K562 (cell line): Measurements from ENCODE around the gene DRGX. TPM values are rescaled to one million over a fixed set of nuclear protein-coding genes. Genes with fewer than 3 reads are reported as not detected.

Experiments used
- ATAC-seq: fragments of 200-7000 bp; cut with Tn5 transposase; 3 replicates; pipeline ENCODE4 v1.9.1; 2020; ENCODE audit warnings: moderate library complexity
- BruUV-seq: library from RNA; stranded (reverse); fragments of 400-500 nt; replicated peaks from 2 replicates; lab custom pipeline; 2021; lab: Mats Ljungman, UMichigan
- CTCF ChIA-PET: fragments of 300-600 bp; formaldehyde crosslinking; extraction: SDS; loops from one replicate; lab custom pipeline; 2021; ENCODE audit warnings: low intra/inter-chr PET ratio; lab: Yijun Ruan, JAX
- POLR2A ChIA-PET: fragments of 300-600, 350-650 bp; sonication (Branson Sonifier 250); formaldehyde crosslinking; extraction: SDS; loops from one replicate; lab custom pipeline; 2021; ENCODE audit warnings: antibody characterized with exemption, inconsistent platforms; lab: Yijun Ruan, JAX
- DNase-seq, 4 experiments: peaks; one replicate each; pipeline versions ENCODE4 v3.0.0 to v3.0.0-alpha.2; 2011 to 2018; ENCODE audit warnings: low spot score in 3 of 4, mixed read lengths in 3 of 4; ENCODE audit errors: extremely low read depth in 1 of 4
- FAIRE-seq: peaks from 2 replicates; lab custom pipeline; 2011; peaks lifted over from hg19 to GRCh38; lab: Jason Lieb, UNC
- H2AFZ ChIP-seq: 2 replicates; pipeline ENCODE4 v1.6.0; 2011; ENCODE audit warnings: low read depth, low read length, control low read depth, inconsistent platforms
- H3K27ac ChIP-seq: fragments of 200-600 bp; 3 replicates; pipeline ENCODE4 v1.8.0; 2011; ENCODE audit warnings: low read depth, mild to moderate bottlenecking, control low read depth, inconsistent platforms, low read length, moderate library complexity, mixed read lengths; ENCODE audit errors: extremely low read depth
- H3K27me3 ChIP-seq, 2 experiments: fragments of 300-600 bp in 1 of 2; 2 replicates in 1 of 2; 3 replicates in 1 of 2; pipeline versions ENCODE4 v1.6.0 to v1.8.0; 2011; ENCODE audit warnings: inconsistent platforms in 2 of 2, low read length in 2 of 2, mild to moderate bottlenecking in 1 of 2, mixed read lengths in 1 of 2, moderate library complexity in 1 of 2; ENCODE audit not compliant: control insufficient read depth in 2 of 2, insufficient read depth in 2 of 2
- H3K36me3 ChIP-seq: fragments of 300-600 bp; 3 replicates; pipeline ENCODE4 v1.8.0; 2011; ENCODE audit warnings: mild to moderate bottlenecking, low read length, inconsistent platforms; ENCODE audit not compliant: control insufficient read depth, insufficient read depth
- H3K4me1 ChIP-seq, 2 experiments: fragments of 200-600 bp in 1 of 2; replicated peaks in 1 of 2; 2 replicates in 1 of 2; 3 replicates in 1 of 2; pipeline versions ENCODE4 v1.5.1 to v1.8.0; 2011; ENCODE audit warnings: inconsistent platforms in 2 of 2, low read length in 2 of 2, mild to moderate bottlenecking in 1 of 2, mixed read lengths in 1 of 2, moderate library complexity in 1 of 2; ENCODE audit not compliant: control insufficient read depth in 2 of 2, insufficient read depth in 2 of 2
- H3K4me2 ChIP-seq: 2 replicates; pipeline ENCODE4 v1.6.1; 2011; ENCODE audit warnings: low read length, control low read depth, inconsistent platforms, mixed read lengths; ENCODE audit not compliant: insufficient read depth
- H3K4me3 ChIP-seq: fragments of 200-600 bp; sonication (generic), shearing (Covaris generic); 2 replicates; pipeline ENCODE4 v1.5.1; 2016; ENCODE audit warnings: control low read depth, inconsistent platforms
- H3K79me2 ChIP-seq: fragments of 200-600 bp; 3 replicates; pipeline ENCODE4 v1.8.0; 2011; ENCODE audit warnings: low read length, inconsistent platforms; ENCODE audit not compliant: control insufficient read depth, insufficient read depth
- H3K9ac ChIP-seq, 2 experiments: 2 replicates each; pipeline versions ENCODE4 v1.6.0 to v1.6.1; 2011; ENCODE audit warnings: low read depth in 2 of 2, low read length in 2 of 2, control low read depth in 1 of 2, inconsistent platforms in 1 of 2, mild to moderate bottlenecking in 1 of 2, mixed read lengths in 1 of 2; ENCODE audit not compliant: insufficient read depth in 1 of 2
- H3K9me1 ChIP-seq: one replicate; pipeline ENCODE4 v1.6.0; 2011; ENCODE audit warnings: inconsistent platforms, mild to moderate bottlenecking, low read length, moderate library complexity; ENCODE audit not compliant: control insufficient read depth, insufficient read depth
- H3K9me3 ChIP-seq: replicated peaks from 2 replicates; pipeline ENCODE4 v1.5.1; 2011; ENCODE audit warnings: low read depth, low read length, inconsistent platforms; ENCODE audit not compliant: control insufficient read depth, insufficient read depth
- H4K20me1 ChIP-seq: replicated peaks from 2 replicates; pipeline ENCODE4 v1.6.1; 2011; ENCODE audit warnings: low read length, inconsistent platforms, mixed read lengths; ENCODE audit not compliant: control insufficient read depth, insufficient read depth
- CBX1 ChIP-seq: sonication (generic); IDR thresholded peaks from 2 replicates; pipeline ENCODE4 v1.6.1; 2016; ENCODE audit warnings: antibody characterized with exemption, low read depth, mild to moderate bottlenecking
- ERF ChIP-seq: fragments of 450-650 bp; formaldehyde crosslinking; IDR thresholded peaks from 2 replicates; pipeline ENCODE4 v1.4.0; 2020; ENCODE audit warnings: mild to moderate bottlenecking, mixed read lengths
- ESRRA ChIP-seq: fragments of 450-650 bp; IDR thresholded peaks from 2 replicates; pipeline ENCODE4 v1.6.1; 2014; ENCODE audit warnings: low read depth, mild to moderate bottlenecking, moderate library complexity, borderline replicate concordance
- MAFF ChIP-seq: IDR thresholded peaks from 2 replicates; pipeline ENCODE4 v1.6.1; 2012; ENCODE audit warnings: low read length, improper control_type of control experiment
- MCM2 ChIP-seq: fragments of 450-650 bp; IDR thresholded peaks from 2 replicates; pipeline ENCODE4 v1.6.1; 2017; ENCODE audit warnings: low read depth, mild to moderate bottlenecking
- MTA1 ChIP-seq: fragments of 450-650 bp; IDR thresholded peaks from 2 replicates; pipeline ENCODE4 v1.6.1; 2017; ENCODE audit warnings: borderline replicate concordance
- SFPQ ChIP-seq: fragments of 200-400 bp; formaldehyde crosslinking; IDR thresholded peaks from 2 replicates; pipeline ENCODE4 v1.6.1; 2017; ENCODE audit warnings: mild to moderate bottlenecking, low read depth, low read length, moderate library complexity
- THAP7 ChIP-seq: fragments of 250-450 bp; sonication (Bioruptor Pico); IDR thresholded peaks from 2 replicates; pipeline ENCODE4 v1.5.0; 2021
- ZNF512 ChIP-seq: IDR thresholded peaks from 2 replicates; pipeline ENCODE4 v1.6.1; 2016; ENCODE audit warnings: missing genetic modification characterization, missing compliant biosample characterization
- WGBS: fragments of 100-300 bp; shearing (Covaris generic); methylation state at CpG from one replicate; pipeline ENCODE4 v1.1.6; 2016; ENCODE audit warnings: low coverage, mixed read lengths; ENCODE audit not compliant: insufficient coverage; ENCODE audit errors: missing lambda C conversion rate; 5-methylcytosine and 5-hydroxymethylcytosine counted together
- in situ Hi-C: fragments of 300-500 bp; cut with MboI; formaldehyde crosslinking; loops from 4 replicates; pipeline ENCODE4 v1.15.0; 2018; ENCODE audit warnings: inconsistent platforms, mixed read lengths
- intact Hi-C: fragments of 100-400 bp; cut with micrococcal nuclease; formaldehyde crosslinking; loops from 2 replicates; pipeline ENCODE4 v1.14.2; 2022
- polyA plus RNA-seq, 8 experiments: library from polyadenylated mRNA; depleted of rRNA in 4 of 8; stranded (reverse) in 5 of 8; unstranded in 3 of 8; fragments of >200 nt; fragmentation: Nextera tagmentation in 2 of 8; fragmentation: Illumina TruSeq in 1 of 8; extraction: Ambion mirVana in 2 of 8; extraction: Trizol in 1 of 8; gene quantifications; 2 replicates each; pipeline versions ENCODE4 v1.2.1 to v1.2.3, GENCODE V29; 2011 to 2014; ENCODE audit warnings: inconsistent platforms in 1 of 8, missing spikeins in 1 of 8
- total RNA-seq, 7 experiments: library from RNA; depleted of rRNA in 6 of 7; stranded (reverse); fragments of >200 nt in 6 of 7; fragmentation: Illumina TruSeq in 2 of 7; extraction: Trizol in 2 of 7; gene quantifications; 2 replicates each; pipeline versions ENCODE4 v1.2.1 to v1.2.3, GENCODE V29; 2011 to 2021; ENCODE audit warnings: low replicate concordance in 1 of 7
- TF ChIP-seq, protein P1 (sequence below): fragments of 250-450 bp; sonication (Bioruptor Pico); IDR thresholded peaks from 2 replicates; pipeline ENCODE4 v1.8.0; 2022; ENCODE audit warnings: moderate library complexity, mild to moderate bottlenecking, inconsistent platforms
- TF ChIP-seq, protein P2 (sequence below): fragments of 250-450 bp; sonication (Bioruptor Pico); IDR thresholded peaks from 2 replicates; pipeline ENCODE4 v1.5.0; 2020; ENCODE audit warnings: mild to moderate bottlenecking

DRGX gene
- total and polyA plus RNA-seq, 9 of the 15 experiments (the other 6 are each of a cell fraction or from before 2014, with no cell fraction given) = not detected

DNA sequence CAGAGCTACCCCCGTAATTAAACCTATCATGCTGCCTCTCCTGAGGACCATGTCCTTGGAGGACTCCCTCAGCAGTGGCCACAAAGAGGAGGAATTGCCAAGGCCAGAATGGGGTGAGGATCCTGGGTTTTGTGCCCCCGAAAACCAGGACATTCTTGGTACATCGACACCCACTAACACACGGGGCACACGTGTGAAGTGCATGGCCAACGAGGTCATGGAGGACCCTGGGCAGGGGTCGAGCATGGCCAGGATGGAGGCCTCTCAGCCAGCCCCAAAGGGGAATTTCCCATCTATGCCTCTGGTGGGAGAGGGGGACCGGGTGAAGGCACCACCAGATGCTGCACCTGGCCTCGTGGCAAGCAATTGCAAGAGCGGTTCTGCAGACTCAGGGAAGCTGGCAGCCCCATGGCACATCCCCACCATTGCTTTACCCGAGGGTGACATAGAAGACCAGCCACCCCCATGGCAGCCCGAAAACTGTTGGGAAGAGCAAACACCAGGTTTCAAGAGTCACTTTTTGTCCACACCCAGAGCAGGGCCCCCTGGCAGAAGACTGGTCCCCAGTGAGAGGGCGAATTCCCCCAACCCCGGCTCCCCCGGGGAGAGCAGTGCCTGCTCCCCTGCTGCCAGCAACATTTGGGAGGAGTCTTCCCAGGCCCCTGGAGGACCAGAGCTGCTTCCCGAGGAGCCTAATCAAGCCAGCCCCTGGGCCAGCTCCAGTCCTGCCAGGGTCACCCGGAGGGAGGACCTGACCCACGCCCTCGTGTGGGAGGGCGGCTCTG lies 70.6 kb downstream of the DRGX start:
- Histone ChIP-seq H3K27me3 (no peaks in the 10 kb centered on the region), H3K79me2 (no peaks in the 10 kb centered on the region), H3K9ac (no peak overlapping the region), H3K9me3 (no peaks in the 10 kb centered on the region), H3K27ac (no peak overlapping the region), H3K36me3 (peaks cover 20% of the 10 kb centered on the region; the same call in 2 of the 3 replicates), H4K20me1 (no peaks in the 10 kb centered on the region), H3K4me2 (no peak overlapping the region), H3K9me1 (no peaks in the 10 kb centered on the region), H3K4me3 (no peak overlapping the region), H2AFZ (no peak overlapping the region), H3K4me1 (no peaks in the 10 kb centered on the region; a peak in 1 of 5 replicates)
- in situ Hi-C loops (no loop called here), intact Hi-C loops (no loop called here)
- no peak; the same call in 2 of the 3 replicates for ATAC-seq
- FAIRE-seq = no peak
- CTCF ChIA-PET = no interaction called here
- WGBS = 46% methylated on average over 20 of the region's 20 CpGs
- POLR2A ChIA-PET = interaction anchor here (0.8 to 1.5 kb wide), 3 partner anchors 18 to 61 kb away, joined by 3 to 4 read pairs (median 3); no protein-coding TSS in a partner anchor
- BruUV-seq = no TSS peak
- DNase-seq = no peak
- TF ChIP-seq, protein P1, sequence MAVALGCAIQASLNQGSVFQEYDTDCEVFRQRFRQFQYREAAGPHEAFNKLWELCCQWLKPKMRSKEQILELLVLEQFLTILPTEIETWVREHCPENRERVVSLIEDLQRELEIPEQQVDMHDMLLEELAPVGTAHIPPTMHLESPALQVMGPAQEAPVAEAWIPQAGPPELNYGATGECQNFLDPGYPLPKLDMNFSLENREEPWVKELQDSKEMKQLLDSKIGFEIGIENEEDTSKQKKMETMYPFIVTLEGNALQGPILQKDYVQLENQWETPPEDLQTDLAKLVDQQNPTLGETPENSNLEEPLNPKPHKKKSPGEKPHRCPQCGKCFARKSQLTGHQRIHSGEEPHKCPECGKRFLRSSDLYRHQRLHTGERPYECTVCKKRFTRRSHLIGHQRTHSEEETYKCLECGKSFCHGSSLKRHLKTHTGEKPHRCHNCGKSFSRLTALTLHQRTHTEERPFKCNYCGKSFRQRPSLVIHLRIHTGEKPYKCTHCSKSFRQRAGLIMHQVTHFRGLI (CRISPR knock-in tag) = no peak
- TF ChIP-seq SFPQ (no peak), ZNF512 (tag) (no peak), ERF (CRISPR knock-in tag) (no peak), MCM2 (no peak), ESRRA (no peak), MAFF (no peak), MTA1 (no peak), THAP7 (CRISPR knock-in tag) (no peak), CBX1 (no peak)
- TF ChIP-seq, protein P2, sequence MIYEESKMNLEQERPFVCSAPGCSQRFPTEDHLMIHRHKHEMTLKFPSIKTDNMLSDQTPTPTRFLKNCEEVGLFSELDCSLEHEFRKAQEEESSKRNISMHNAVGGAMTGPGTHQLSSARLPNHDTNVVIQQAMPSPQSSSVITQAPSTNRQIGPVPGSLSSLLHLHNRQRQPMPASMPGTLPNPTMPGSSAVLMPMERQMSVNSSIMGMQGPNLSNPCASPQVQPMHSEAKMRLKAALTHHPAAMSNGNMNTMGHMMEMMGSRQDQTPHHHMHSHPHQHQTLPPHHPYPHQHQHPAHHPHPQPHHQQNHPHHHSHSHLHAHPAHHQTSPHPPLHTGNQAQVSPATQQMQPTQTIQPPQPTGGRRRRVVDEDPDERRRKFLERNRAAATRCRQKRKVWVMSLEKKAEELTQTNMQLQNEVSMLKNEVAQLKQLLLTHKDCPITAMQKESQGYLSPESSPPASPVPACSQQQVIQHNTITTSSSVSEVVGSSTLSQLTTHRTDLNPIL (CRISPR knock-in tag) = no peak
